Sciatic nerve (tissue), 2 donors: Measurements from ENCODE around the gene UBTD1. TPM values are rescaled to one million over a fixed set of nuclear protein-coding genes. Genes with fewer than 3 reads are reported as not detected.
"Not testable (repeated sequence)": the region's sequence is repeated elsewhere in the genome, so short reads cannot be mapped to it uniquely, and the experiment has no call there.

Experiments used
- ATAC-seq: fragments of 200-7000 bp; cut with Tn5 transposase; one replicate; pipeline ENCODE4 v1.9.1; 2020; ENCODE audit warnings: mild to moderate bottlenecking, moderate library complexity
- DNase-seq: peaks from one replicate; pipeline ENCODE4 v3.0.0-alpha.2; 2020; ENCODE audit warnings: low spot score
- intact Hi-C: fragments of 100-400 bp; cut with DNase I; formaldehyde crosslinking; loops from one replicate; pipeline ENCODE4 v1.14.2; 2022
- total RNA-seq: library from RNA; stranded (reverse); fragmentation: NEBNext Ultra II Directional; extraction: Animal tissue kit (Norgen Biotek cat#: 25700); gene quantifications from one replicate; pipeline ENCODE4 v1.2.1, GENCODE V29; 2021
- donor health status: DM: no; HTN: no; CAD: no.
- donor health status: DM: no; HTN: no; CAD: no.

Gene UBTD1
- total RNA-seq, 1 donor from 2014 or later = 8.1 TPM

GRCh38 chr10:97572214-97572989 is 73.7 kb downstream of the UBTD1 start, which contains the start of gene ANKRD2:
TSS of gene ANKRD2 (plus strand) at chr10:97572779. CDS start at chr10:97572789, 10 bp downstream.
- intact Hi-C loops = no loop called here
- ATAC-seq (peak; percentile 84), DNase-seq (peak; percentile 85)

GRCh38 chr10:97573021-97573420 is 74.3 kb downstream of the UBTD1 start:
- ATAC-seq (peak; percentile 13), DNase-seq (no peak)
- intact Hi-C loops = no loop called here

- DNase-seq (no peak), ATAC-seq (no peak)
- intact Hi-C loops = no loop called here
Measured at GRCh38 chr10:97573672-97574071, 74.9 kb downstream of the UBTD1 start.

- intact Hi-C loops = no loop called here
- ATAC-seq (no peak), DNase-seq (no peak)
Measured at GRCh38 chr10:97574374-97575126, 75.8 kb downstream of the UBTD1 start.

GRCh38 chr10:97575127-97575668 is 76.5 kb downstream of the UBTD1 start:
- ATAC-seq = no peak
- intact Hi-C loops = no loop called here
- no peak for DNase-seq

GRCh38 chr10:97576487-97576886 is 77.8 kb downstream of the UBTD1 start:
- ATAC-seq, DNase-seq, intact Hi-C loops: not testable (repeated sequence)

GRCh38 chr10:97577701-97578100 is 79.0 kb downstream of the UBTD1 start:
- ATAC-seq (no peak), DNase-seq (no peak)
- intact Hi-C loops = no loop called here

GRCh38 chr10:97578171-97578844 is 79.6 kb downstream of the UBTD1 start:
- intact Hi-C loops = no loop called here
- DNase-seq (no peak), ATAC-seq (peak; percentile 38)

GRCh38 chr10:97580421-97581367 is 82.0 kb downstream of the UBTD1 start:
- intact Hi-C loops = no loop called here
- no peak for ATAC-seq
- DNase-seq = no peak

- DNase-seq = no peak
- intact Hi-C loops = no loop called here
- no peak for ATAC-seq
Measured at GRCh38 chr10:97582169-97582568, 83.4 kb downstream of the UBTD1 start.

GRCh38 chr10:97583476-97583875 is 84.8 kb downstream of the UBTD1 start:
- DNase-seq = no peak
- ATAC-seq = no peak
- intact Hi-C loops = no loop called here

GRCh38 chr10:97584060-97584797 is 85.5 kb downstream of the UBTD1 start, which contains the start of gene HOGA1:
TSS of gene HOGA1 (plus strand) at chr10:97584389. CDS start at chr10:97584704, 315 bp downstream.
- peak; percentile 93 for ATAC-seq
- intact Hi-C loops = no loop called here
- DNase-seq = peak; percentile 73

- no peak for ATAC-seq
- intact Hi-C loops = no loop called here
- no peak for DNase-seq
Measured at GRCh38 chr10:97584798-97585438, 86.2 kb downstream of the UBTD1 start.

- no peak for ATAC-seq
- no peak for DNase-seq
- intact Hi-C loops = no loop called here
Measured at GRCh38 chr10:97585439-97585811, 86.7 kb downstream of the UBTD1 start.

GRCh38 chr10:97587183-97587582 is 88.5 kb downstream of the UBTD1 start:
- intact Hi-C loops = no loop called here
- ATAC-seq (no peak), DNase-seq (no peak)

- ATAC-seq (no peak), DNase-seq (no peak)
- intact Hi-C loops = no loop called here
Measured at GRCh38 chr10:97589479-97589878, 90.8 kb downstream of the UBTD1 start, which contains the start of gene C10orf62. TSS of gene C10orf62 (plus strand) at chr10:97589721. CDS start at chr10:97589898, 177 bp downstream.

GRCh38 chr10:97590082-97590747 is 91.5 kb downstream of the UBTD1 start:
- intact Hi-C loops = no loop called here
- no peak for DNase-seq
- no peak for ATAC-seq
